ENCODE data around the gene FAM162B. TPM values are rescaled to one million over a fixed set of nuclear protein-coding genes. Genes with fewer than 3 reads are reported as not detected.

FAM162B gene
- total RNA-seq, 1 experiment from 2014 or later, result not detected

- Histone ChIP-seq H3K27ac (ENCODE audit: low read length) (no peak overlapping the region), H3K4me3 (ENCODE audit: low read depth in 2 of 2, low read length in 2 of 2) (no peak overlapping the region), H3K4me1 (ENCODE audit: control insufficient read depth, insufficient read depth, low read length) (no peaks in the 10 kb centered on the region), H3K36me3 (ENCODE audit: control insufficient read depth, insufficient read depth, low read length) (no peaks in the 10 kb centered on the region), H3K9me3 (ENCODE audit: control insufficient read depth, insufficient read depth, low read depth, low read length) (no peaks in the 10 kb centered on the region), H3K27me3 (ENCODE audit: control insufficient read depth, insufficient read depth, low read length) (peaks cover 12% of the 10 kb centered on the region; the same call in 1 of the 2 replicates)
- POLR2A ChIA-PET, result no interaction called here
- DNase-seq (ENCODE audit: low read depth, low spot score) (no peak), ATAC-seq (no peak)
- TF ChIP-seq TCF7L2 (IDR thresholded peaks at IDR 0.05; ENCODE audit: low read depth, low read length), result no peak
- TF ChIP-seq POLR2AphosphoS5 (IDR thresholded peaks at IDR 0.05; ENCODE audit: low read depth, low read length), result no peak
- no peak for TF ChIP-seq CTCF (IDR thresholded peaks at IDR 0.05)
- TF ChIP-seq REST (IDR thresholded peaks at IDR 0.05; ENCODE audit: insufficient read depth in 1 of 2, low read depth in 2 of 2, low read length in 1 of 2), result no peak
- no peak for TF ChIP-seq SIN3A (IDR thresholded peaks at IDR 0.05; ENCODE audit: borderline replicate concordance, insufficient read depth, low read depth, low read length)
- in situ Hi-C loops (cut with HindIII; ENCODE audit: low pct_unique_long_range_greater_than_20kb, low sequenced_read_pairs), result no loop called here
- intact Hi-C loops (cut with micrococcal nuclease; ENCODE audit: unreplicated experiment), result no loop called here
- no TSS peak for BruUV-seq (replicated peaks)
- CTCF ChIA-PET, result no interaction called here
Observed at GRCh38 chr6:116763906-116764628, 1.5 kb downstream of the FAM162B start.

- ATAC-seq, result no peak
- ChIA-PET CTCF (no interaction called here), POLR2A (no interaction called here)
- intact Hi-C loops (cut with micrococcal nuclease; ENCODE audit: unreplicated experiment), result no loop called here
- in situ Hi-C loops (cut with HindIII; ENCODE audit: low pct_unique_long_range_greater_than_20kb, low sequenced_read_pairs), result no loop called here
- H3K36me3 ChIP-seq (ENCODE audit: control insufficient read depth, insufficient read depth, low read length), result no peaks in the 10 kb centered on the region
- TF ChIP-seq POLR2AphosphoS5 (IDR thresholded peaks at IDR 0.05; ENCODE audit: low read depth, low read length), result no peak
- no peak for TF ChIP-seq CTCF (IDR thresholded peaks at IDR 0.05)
- TF ChIP-seq REST (IDR thresholded peaks at IDR 0.05; ENCODE audit: insufficient read depth in 1 of 2, low read depth in 2 of 2, low read length in 1 of 2), result no peak
- TF ChIP-seq TCF7L2 (IDR thresholded peaks at IDR 0.05; ENCODE audit: low read depth, low read length), result no peak
- no peak for TF ChIP-seq SIN3A (IDR thresholded peaks at IDR 0.05; ENCODE audit: borderline replicate concordance, insufficient read depth, low read depth, low read length)
- no peaks in the 10 kb centered on the region for H3K4me1 ChIP-seq (ENCODE audit: control insufficient read depth, insufficient read depth, low read length)
- no TSS peak for BruUV-seq (replicated peaks)
- no peaks in the 10 kb centered on the region for H3K9me3 ChIP-seq (ENCODE audit: control insufficient read depth, insufficient read depth, low read depth, low read length)
- no peak for DNase-seq (ENCODE audit: low read depth, low spot score)
- H3K27me3 ChIP-seq (ENCODE audit: control insufficient read depth, insufficient read depth, low read length), result peaks cover 12% of the 10 kb centered on the region; the same call in 1 of the 2 replicates
- H3K27ac ChIP-seq (ENCODE audit: low read length), result no peak overlapping the region
- no peak overlapping the region for H3K4me3 ChIP-seq (ENCODE audit: low read depth in 2 of 2, low read length in 2 of 2)
Observed at GRCh38 chr6:116763048-116763447, 2.5 kb downstream of the FAM162B start.
